H9 (cell line): Measurements from ENCODE around the gene PCGF3. TPM values are rescaled to one million over a fixed set of nuclear protein-coding genes. Genes with fewer than 3 reads are reported as not detected.

ENCODE experiments used
- DNase-seq: peaks from one replicate; pipeline ENCODE4 v3.0.0-alpha.2; 2017
- H2AFZ ChIP-seq: one replicate; pipeline ENCODE4 v1.6.1; 2013; ENCODE audit warnings: mild to moderate bottlenecking, low read length, control low read depth, moderate library complexity
- H2AK5ac ChIP-seq: 2 replicates; pipeline ENCODE4 v1.6.1; 2013; ENCODE audit warnings: low read length, control low read depth, mixed read lengths; ENCODE audit not compliant: insufficient read length
- H2BK120ac ChIP-seq: one replicate; pipeline ENCODE4 v1.6.1; 2013; ENCODE audit warnings: low read depth, mild to moderate bottlenecking, low read length, control low read depth, inconsistent platforms; ENCODE audit not compliant: poor library complexity, severe bottlenecking
- H2BK12ac ChIP-seq: 2 replicates; pipeline ENCODE4 v1.6.1; 2013; ENCODE audit warnings: low read length, control low read depth, mixed read lengths, low read depth; ENCODE audit not compliant: insufficient read length
- H2BK15ac ChIP-seq: 2 replicates; pipeline ENCODE4 v1.6.1; 2013; ENCODE audit warnings: low read depth, low read length, control low read depth
- H2BK20ac ChIP-seq: one replicate; pipeline ENCODE4 v1.6.1; 2013; ENCODE audit warnings: low read depth, mild to moderate bottlenecking, low read length, control low read depth, inconsistent platforms; ENCODE audit not compliant: poor library complexity, severe bottlenecking
- H2BK5ac ChIP-seq: 2 replicates; pipeline ENCODE4 v1.6.1; 2013; ENCODE audit warnings: low read length, control low read depth, mixed read lengths; ENCODE audit not compliant: insufficient read length
- H3K14ac ChIP-seq: 2 replicates; pipeline ENCODE4 v1.6.1; 2013; ENCODE audit warnings: low read length, control low read depth; ENCODE audit not compliant: insufficient read depth
- H3K18ac ChIP-seq: 2 replicates; pipeline ENCODE4 v1.6.1; 2013; ENCODE audit warnings: low read depth, mild to moderate bottlenecking, mixed read lengths, low read length, control low read depth; ENCODE audit not compliant: insufficient read length
- H3K23ac ChIP-seq: 2 replicates; pipeline ENCODE4 v1.6.1; 2013; ENCODE audit warnings: low read length, control low read depth, mixed read lengths, low read depth; ENCODE audit not compliant: insufficient read length
- H3K23me2 ChIP-seq: 2 replicates; pipeline ENCODE4 v1.6.1; 2013; ENCODE audit warnings: low read depth, mild to moderate bottlenecking, mixed read lengths, low read length, control low read depth; ENCODE audit not compliant: insufficient read length, poor library complexity, severe bottlenecking
- H3K27ac ChIP-seq: 2 replicates; pipeline ENCODE4 v1.5.1; 2013; ENCODE audit warnings: low read length, control low read depth, mixed read lengths, low read depth; ENCODE audit not compliant: insufficient read length
- H3K27me3 ChIP-seq: 2 replicates; pipeline ENCODE4 v1.6.1; 2013; ENCODE audit warnings: low read length, control low read depth, inconsistent platforms; ENCODE audit not compliant: insufficient read depth
- H3K4ac ChIP-seq: 2 replicates; pipeline ENCODE4 v1.6.1; 2013; ENCODE audit warnings: low read depth, mild to moderate bottlenecking, control low read depth, inconsistent platforms, low read length, moderate library complexity
- H3K4me1 ChIP-seq: 2 replicates; pipeline ENCODE4 v1.6.1; 2013; ENCODE audit warnings: low read length, control low read depth, inconsistent platforms; ENCODE audit not compliant: insufficient read depth
- H3K4me2 ChIP-seq: 2 replicates; pipeline ENCODE4 v1.6.1; 2013; ENCODE audit warnings: low read length, control low read depth, mixed read lengths; ENCODE audit not compliant: insufficient read length, insufficient read depth
- H3K56ac ChIP-seq: 2 replicates; pipeline ENCODE4 v1.6.1; 2013; ENCODE audit warnings: low read depth, mild to moderate bottlenecking, mixed read lengths, low read length, control low read depth; ENCODE audit not compliant: insufficient read length
- H3K79me1 ChIP-seq: 2 replicates; pipeline ENCODE4 v1.6.1; 2013; ENCODE audit warnings: low read depth, mild to moderate bottlenecking, moderate library complexity, low read length, control low read depth, inconsistent platforms; ENCODE audit not compliant: insufficient read depth, poor library complexity, severe bottlenecking
- H3K79me2 ChIP-seq: 2 replicates; pipeline ENCODE4 v1.6.1; 2013; ENCODE audit warnings: low read length, control low read depth, inconsistent platforms; ENCODE audit not compliant: insufficient read depth
- H3K9ac ChIP-seq: 2 replicates; pipeline ENCODE4 v1.6.1; 2013; ENCODE audit warnings: low read length, control low read depth, mixed read lengths; ENCODE audit not compliant: insufficient read length; ENCODE audit errors: extremely low read depth
- H3K9me3 ChIP-seq: one replicate; pipeline ENCODE4 v1.6.1; 2013; ENCODE audit warnings: low read depth, low read length, inconsistent platforms; ENCODE audit not compliant: control insufficient read depth
- H3T11ph ChIP-seq: one replicate; pipeline ENCODE4 v1.6.1; 2013; ENCODE audit warnings: mild to moderate bottlenecking, low read length, control low read depth, inconsistent platforms
- H4K20me1 ChIP-seq: one replicate; pipeline ENCODE4 v1.6.1; 2013; ENCODE audit not compliant: control insufficient read depth, insufficient read length, insufficient read depth
- H4K5ac ChIP-seq: 2 replicates; pipeline ENCODE4 v1.6.1; 2013; ENCODE audit warnings: low read depth, mild to moderate bottlenecking, mixed read lengths, low read length, control low read depth; ENCODE audit not compliant: insufficient read length
- H4K8ac ChIP-seq: replicated peaks from 2 replicates; pipeline ENCODE4 v1.6.1; 2013; ENCODE audit warnings: low read length, control low read depth, mixed read lengths, low read depth; ENCODE audit not compliant: insufficient read length
- H4K91ac ChIP-seq: 2 replicates; pipeline ENCODE4 v1.6.1; 2013; ENCODE audit warnings: low read depth, mild to moderate bottlenecking, moderate library complexity, mixed read lengths, low read length, control low read depth; ENCODE audit not compliant: insufficient read length
- H3K27ac Mint-ChIP-seq, 3 experiments: 2 replicates in 2 of 3; 3 replicates in 1 of 3; pipeline ENCODE4 v1.8.0; 2020 to 2021; ENCODE audit warnings: mixed read lengths in 3 of 3, mild to moderate bottlenecking in 1 of 3, moderate library complexity in 1 of 3
- H3K27me3 Mint-ChIP-seq: 2 replicates; pipeline ENCODE4 v1.8.0; 2021; ENCODE audit warnings: low read depth, mild to moderate bottlenecking, moderate library complexity, mixed read lengths
- H3K36me3 Mint-ChIP-seq, 3 experiments: 2 replicates in 2 of 3; 3 replicates in 1 of 3; pipeline ENCODE4 v1.8.0; 2020 to 2021; ENCODE audit warnings: low read depth in 3 of 3, mixed read lengths in 3 of 3; ENCODE audit not compliant: insufficient read depth in 1 of 3
- H3K4me1 Mint-ChIP-seq, 2 experiments: 2 replicates each; pipeline ENCODE4 v1.8.0; 2020; ENCODE audit warnings: mixed read lengths in 2 of 2
- H3K4me3 Mint-ChIP-seq, 2 experiments: 2 replicates in 1 of 2; 3 replicates in 1 of 2; pipeline ENCODE4 v1.8.0; 2020 to 2021; ENCODE audit warnings: mild to moderate bottlenecking in 2 of 2, mixed read lengths in 2 of 2, moderate library complexity in 1 of 2
- H3K9me3 Mint-ChIP-seq, 2 experiments: 2 replicates in 1 of 2; 3 replicates in 1 of 2; pipeline ENCODE4 v1.8.0; 2020; ENCODE audit warnings: mild to moderate bottlenecking in 2 of 2, mixed read lengths in 2 of 2, moderate library complexity in 1 of 2
- CTCF ChIP-seq: fragments of 200-600 bp; sonication (generic); conservative IDR thresholded peaks from 3 replicates; pipeline ENCODE4 v1.8.0; 2021; ENCODE audit warnings: antibody characterized with exemption, mild to moderate bottlenecking
- WGBS: extraction: QIAGEN DNeasy Blood & Tissue Kit; methylation state at CpG from one replicate; pipeline ENCODE4 v1.1.7; 2013; ENCODE audit warnings: missing lambda C conversion rate, low lambda C conversion rate, mixed read lengths; ENCODE audit not compliant: insufficient read length; ENCODE audit errors: extremely low coverage; 5-methylcytosine and 5-hydroxymethylcytosine counted together
- total RNA-seq: library from RNA; stranded (reverse); gene quantifications from 2 replicates; pipeline ENCODE4 v1.2.1, GENCODE V29; 2021

Gene PCGF3
- total RNA-seq, 1 experiment from 2014 or later = 43.1 TPM

GRCh38 chr4:781493-782216 lies 76.0 kb downstream of the PCGF3 start:
- Histone ChIP-seq H2BK120ac (no peak overlapping the region), H4K8ac (no peak overlapping the region), H3T11ph (no peak overlapping the region), H3K27me3 (peaks cover 18% of the 10 kb centered on the region; the same call in 1 of the 2 replicates), H2AK5ac (no peak overlapping the region), H3K14ac (peak overlapping the region; percentile 97), H3K9ac (peak overlapping the region; percentile 96), H2BK15ac (no peak overlapping the region), H3K4me1 (0 out of 2 replicates have a peak, but pooled peaks cover 4% of the 10 kb centered on the region), H2AFZ (no peak overlapping the region), H2BK5ac (no peak overlapping the region), H3K4ac (peak overlapping the region; percentile 76), H3K27ac (no peak overlapping the region), H2BK12ac (no peak overlapping the region), H3K9me3 (no peaks in the 10 kb centered on the region), H3K23me2 (peaks cover 11% of the 10 kb centered on the region), H2BK20ac (no peak overlapping the region), H3K18ac (peak overlapping the region; percentile 96), H4K91ac (peak overlapping the region; percentile 97), H4K20me1 (no peaks in the 10 kb centered on the region), H3K79me2 (peaks cover 9% of the 10 kb centered on the region; the same call in 1 of the 2 replicates), H3K79me1 (peaks cover 12% of the 10 kb centered on the region), H4K5ac (no peak overlapping the region), H3K4me2 (peak overlapping the region; percentile 83), H3K56ac (no peak overlapping the region), H3K23ac (no peak overlapping the region)
- TF ChIP-seq CTCF = no peak
- Mint-ChIP-seq H3K4me1 (peaks cover 23 to 36% of the 10 kb centered on the region in 2 experiments), H3K9me3 (0 out of 5 replicates have a peak, but pooled peaks cover 0 to 3% of the 10 kb centered on the region in 2 experiments), H3K4me3 (peak overlapping the region; percentile 83 to 88), H3K36me3 (peaks cover 35 to 38% (median 36%) of the 10 kb centered on the region in 3 experiments), H3K27me3 (peaks cover 39% of the 10 kb centered on the region), H3K27ac (peak overlapping the region in 2 of 3 experiments; percentile 91 to 95; a peak in 5 of 7 replicates)
- DNase-seq = peak; percentile 100
- no CpG with 5 or more reads among the region's 57 CpGs for WGBS
